ENCODE data around the gene MCM3AP. TPM values are rescaled to one million over a fixed set of nuclear protein-coding genes. Genes with fewer than 3 reads are reported as not detected.

Gene MCM3AP
- total RNA-seq, 1 experiment from 2014 or later, result 88.4 TPM

GRCh38 chr21:46256501-46256994 is 28.9 kb downstream of the MCM3AP start:
- no peaks in the 10 kb centered on the region for H3K9me2 ChIP-seq (ENCODE audit: insufficient read depth)
- no peak overlapping the region for H3K4me3 ChIP-seq (replicated peaks in 1 of 2; ENCODE audit: low read depth in 1 of 2, low read length in 2 of 2)
- ATAC-seq (no peak), DNase-seq (ENCODE audit: low read depth, low spot score) (no peak)
- no peaks in the 10 kb centered on the region; the same call in 1 of the 2 replicates for H3K79me2 ChIP-seq (ENCODE audit: insufficient read depth, low read length)
- no peak overlapping the region for H2AFZ ChIP-seq (ENCODE audit: low read depth, low read length, poor library complexity, severe bottlenecking)
- ChIA-PET RAD21 (ENCODE audit: low non-redundant PET in 1 of 2, low total read pairs in 2 of 2, uncharacterized antibody in 2 of 2, unreplicated experiment in 2 of 2) (no interaction called here), CTCF (no interaction called here), POLR2A (no interaction called here)
- no TSS peak for BruUV-seq (replicated peaks)
- H3K36me3 ChIP-seq (ENCODE audit: control insufficient read depth in 1 of 2, insufficient read depth in 2 of 2, low read length in 2 of 2), result peaks cover 38 to 71% of the 10 kb centered on the region in 2 experiments
- no peak for TF ChIP-seq MAX (IDR thresholded peaks at IDR 0.05)
- TF ChIP-seq CEBPB (IDR thresholded peaks at IDR 0.05; ENCODE audit: low read depth), result no peak
- no peak for TF ChIP-seq EZH2phosphoT487 (IDR thresholded peaks at IDR 0.05; ENCODE audit: borderline replicate concordance)
- TF ChIP-seq ZFX (IDR thresholded peaks at IDR 0.05), result no peak
- TF ChIP-seq CTCF (IDR thresholded peaks at IDR 0.05 in 2 of 3, conservative IDR thresholded peaks at IDR 0.05 in 1 of 3; ENCODE audit: borderline replicate concordance in 1 of 3, insufficient read depth in 1 of 3, low read depth in 2 of 3, low read length in 2 of 3), result no peak
- TF ChIP-seq EZH2 (IDR thresholded peaks at IDR 0.05), result no peak
- TF ChIP-seq SIN3A (IDR thresholded peaks at IDR 0.05; ENCODE audit: low read depth), result no peak
- TF ChIP-seq ATF3 (IDR thresholded peaks at IDR 0.05), result no peak
- TF ChIP-seq REST (IDR thresholded peaks at IDR 0.05; ENCODE audit: low read depth), result no peak
- no peak for TF ChIP-seq SRF (IDR thresholded peaks at IDR 0.05; ENCODE audit: low read depth)
- no peak for TF ChIP-seq POLR2A (IDR thresholded peaks at IDR 0.05; ENCODE audit: borderline replicate concordance, extremely low read depth, insufficient read depth, insufficient read length)
- no peak for TF ChIP-seq ZBTB33 (IDR thresholded peaks at IDR 0.05; ENCODE audit: extremely low read depth, insufficient replicate concordance, low read length)
- TF ChIP-seq FOSL1 (IDR thresholded peaks at IDR 0.05; ENCODE audit: low read depth), result no peak
- no peak for TF ChIP-seq SP1 (IDR thresholded peaks at IDR 0.05; ENCODE audit: low read depth)
- intact Hi-C loops (cut with micrococcal nuclease), result no loop called here
- no peak overlapping the region for H3K4me2 ChIP-seq (ENCODE audit: low read length)
- H3K27ac ChIP-seq (ENCODE audit: low read depth, low read length), result no peak overlapping the region
- no peaks in the 10 kb centered on the region for H4K20me1 ChIP-seq (ENCODE audit: insufficient read depth)
- H3K9ac ChIP-seq (ENCODE audit: low read length), result no peak overlapping the region
- no peaks in the 10 kb centered on the region for H3K4me1 ChIP-seq (ENCODE audit: control insufficient read depth in 1 of 2, insufficient read depth in 2 of 2, low read length in 2 of 2)
- H3K9me3 ChIP-seq (ENCODE audit: control insufficient read depth in 1 of 2, insufficient read depth in 1 of 2, low read depth in 1 of 2, low read length in 2 of 2), result no peaks in the 10 kb centered on the region
- no peaks in the 10 kb centered on the region for H3K27me3 ChIP-seq (ENCODE audit: insufficient read depth, low read length)
